ENCODE data around the gene ICAM5. TPM values are rescaled to one million over a fixed set of nuclear protein-coding genes. Genes with fewer than 3 reads are reported as not detected.
A peak's percentile ranks its signal among the peaks of the same experiment; 100 is the strongest.

Gene ICAM5
- total RNA-seq, 1 donor from 2014 or later = not detected

GRCh38 chr19:10256970-10257615, 32.7 kb upstream of the ICAM5 start:
- Histone ChIP-seq H3F3A (ENCODE audit: low read depth) (peaks cover 5% of the 10 kb centered on the region), H3K9me3 (ENCODE audit: low read depth) (no peaks in the 10 kb centered on the region), H3K79me2 (ENCODE audit: low read depth) (peaks cover 7% of the 10 kb centered on the region), H2AFZ (replicated peaks) (no peak overlapping the region), H3K4me2 (no peak overlapping the region), H3K9ac (no peak overlapping the region), H3K36me3 (no peaks in the 10 kb centered on the region), H3K4me3 (no peak overlapping the region), H4K20me1 (ENCODE audit: low read depth) (no peaks in the 10 kb centered on the region), H3K27me3 (no peaks in the 10 kb centered on the region), H3K27ac (no peak overlapping the region), H3K4me1 (peaks cover 6% of the 10 kb centered on the region)
- TF ChIP-seq CTCF (IDR thresholded peaks at IDR 0.05) (no peak), EZH2 (IDR thresholded peaks at IDR 0.05) (no peak), EZH2phosphoT487 (IDR thresholded peaks at IDR 0.05) (no peak)
- Mint-ChIP-seq H3K27ac (no peak overlapping the region), H3K27me3 (ENCODE audit: insufficient read depth, low read depth) (peaks cover 10% of the 10 kb centered on the region), H3K9me3 (no peaks in the 10 kb centered on the region), H3K4me1 (peaks cover 5% of the 10 kb centered on the region), H3K4me3 (no peak overlapping the region), H3K36me3 (peaks cover 17% of the 10 kb centered on the region)
- DNase-seq (ENCODE audit: low spot score) = no peak

- Histone ChIP-seq H2AFZ (replicated peaks) (no peak overlapping the region), H3K4me1 (no peaks in the 10 kb centered on the region), H3K27me3 (no peaks in the 10 kb centered on the region), H3K79me2 (ENCODE audit: low read depth) (no peaks in the 10 kb centered on the region), H4K20me1 (ENCODE audit: low read depth) (no peaks in the 10 kb centered on the region), H3K27ac (no peak overlapping the region), H3K9ac (no peak overlapping the region), H3K4me3 (no peak overlapping the region), H3K9me3 (ENCODE audit: low read depth) (no peaks in the 10 kb centered on the region), H3F3A (ENCODE audit: low read depth) (peaks cover 5% of the 10 kb centered on the region), H3K4me2 (no peak overlapping the region), H3K36me3 (no peaks in the 10 kb centered on the region)
- H3K4me3 Mint-ChIP-seq = no peak overlapping the region
- DNase-seq (ENCODE audit: low spot score) = no peak
- peaks cover 17% of the 10 kb centered on the region for H3K36me3 Mint-ChIP-seq
- H3K4me1 Mint-ChIP-seq = no peaks in the 10 kb centered on the region
- H3K9me3 Mint-ChIP-seq = no peaks in the 10 kb centered on the region
- H3K27ac Mint-ChIP-seq = no peak overlapping the region
- peaks cover 8% of the 10 kb centered on the region for H3K27me3 Mint-ChIP-seq (ENCODE audit: insufficient read depth, low read depth)
- TF ChIP-seq EZH2 (IDR thresholded peaks at IDR 0.05) = no peak
- no peak for TF ChIP-seq CTCF (IDR thresholded peaks at IDR 0.05)
- no peak for TF ChIP-seq EZH2phosphoT487 (IDR thresholded peaks at IDR 0.05)
These were observed 31.6 kb upstream of the ICAM5 start for GRCh38 chr19:10258080-10258710.

- Histone ChIP-seq H4K20me1 (ENCODE audit: low read depth) (no peaks in the 10 kb centered on the region), H3K79me2 (ENCODE audit: low read depth) (no peaks in the 10 kb centered on the region), H3K4me1 (no peaks in the 10 kb centered on the region), H3K4me2 (no peak overlapping the region), H3K36me3 (no peaks in the 10 kb centered on the region), H3K27me3 (no peaks in the 10 kb centered on the region), H3K4me3 (no peak overlapping the region), H2AFZ (replicated peaks) (no peak overlapping the region), H3K9ac (no peak overlapping the region), H3K27ac (no peak overlapping the region), H3K9me3 (ENCODE audit: low read depth) (no peaks in the 10 kb centered on the region), H3F3A (ENCODE audit: low read depth) (peaks cover 5% of the 10 kb centered on the region)
- Mint-ChIP-seq H3K27ac (no peak overlapping the region), H3K36me3 (peaks cover 13% of the 10 kb centered on the region), H3K9me3 (no peaks in the 10 kb centered on the region), H3K4me1 (no peaks in the 10 kb centered on the region), H3K4me3 (no peak overlapping the region), H3K27me3 (ENCODE audit: insufficient read depth, low read depth) (peaks cover 5% of the 10 kb centered on the region)
- TF ChIP-seq CTCF (IDR thresholded peaks at IDR 0.05) (peak; percentile 68), EZH2phosphoT487 (IDR thresholded peaks at IDR 0.05) (no peak), EZH2 (IDR thresholded peaks at IDR 0.05) (no peak)
- DNase-seq (ENCODE audit: low spot score) = peak; percentile 93
These were observed 30.4 kb upstream of the ICAM5 start for GRCh38 chr19:10259162-10259905.
